ENCODE measurements around the gene MMD.
"Not testable (repeated sequence)": the region's sequence is repeated elsewhere in the genome, so short reads cannot be mapped to it uniquely, and the experiment has no call there.

The MMD gene

DNA sequence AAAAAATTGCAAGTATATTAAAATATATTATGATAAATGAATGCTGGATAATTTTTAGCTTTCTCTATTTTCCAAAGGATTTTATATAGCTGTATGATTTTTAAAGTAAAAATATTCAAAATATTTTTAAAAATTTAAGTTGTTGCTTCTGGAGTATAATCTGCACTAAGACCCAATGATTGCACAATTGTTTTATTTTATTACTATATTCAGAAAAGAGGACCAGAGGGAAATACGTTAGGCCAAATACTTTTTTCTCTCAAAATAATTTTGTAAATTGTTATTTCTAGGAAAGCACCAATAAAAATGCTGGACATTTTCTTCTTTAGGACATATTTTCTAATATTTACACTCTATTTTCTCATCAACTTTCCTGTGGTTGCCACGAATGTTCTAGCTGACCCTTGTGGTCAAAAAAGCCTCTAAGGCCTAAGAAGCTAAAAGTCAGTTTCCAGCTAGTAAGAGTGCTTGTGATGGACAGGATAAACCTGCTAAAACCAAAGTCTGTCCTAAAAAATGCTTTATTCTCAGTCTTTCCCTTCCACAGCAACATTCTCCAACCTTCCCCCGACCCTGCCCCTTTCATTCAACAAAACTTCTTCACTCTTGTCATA, 31.2 kb downstream of the MMD start:
- DNase-seq: no peak

DNA sequence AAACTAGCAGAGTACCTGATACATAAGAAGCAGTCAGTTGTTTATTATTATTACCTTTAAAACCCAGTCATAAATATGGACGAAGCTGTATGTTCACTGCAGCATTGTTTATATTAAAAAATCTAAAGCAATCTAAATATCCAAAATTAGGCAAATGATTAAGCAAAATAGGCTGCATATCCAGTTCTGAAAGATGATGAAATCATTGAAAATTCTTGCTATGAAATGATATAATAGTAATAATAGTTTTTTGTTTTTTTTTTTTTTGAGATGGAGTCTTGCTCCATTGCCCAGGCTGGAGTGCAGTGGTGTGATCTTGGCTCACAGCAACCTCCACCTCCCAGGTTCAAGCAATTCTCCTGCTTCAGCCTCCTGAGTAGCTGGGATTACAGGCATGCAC, 31.9 kb downstream of the MMD start:
- DNase-seq: not testable (repeated sequence)

DNA sequence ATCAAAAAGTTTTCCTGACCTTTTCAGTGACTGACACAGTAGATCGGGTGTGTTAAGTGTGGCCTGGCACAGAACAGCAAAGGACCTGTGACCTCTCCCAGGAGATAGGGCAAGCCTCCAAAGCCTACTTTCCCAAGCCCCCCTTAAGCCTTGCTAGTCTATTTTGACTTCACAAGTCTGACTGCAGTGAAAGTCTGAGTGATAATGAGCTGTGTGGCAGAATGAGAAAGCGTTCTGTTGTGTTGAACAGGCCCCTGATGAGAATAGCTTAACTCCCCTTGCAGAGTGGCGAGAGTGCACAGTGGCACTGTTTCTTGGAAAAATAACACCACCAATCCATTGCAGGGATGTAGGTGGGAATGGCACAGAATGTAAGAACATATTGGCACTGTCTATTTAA, 32.8 kb downstream of the MMD start:
- no peak for DNase-seq

DNA sequence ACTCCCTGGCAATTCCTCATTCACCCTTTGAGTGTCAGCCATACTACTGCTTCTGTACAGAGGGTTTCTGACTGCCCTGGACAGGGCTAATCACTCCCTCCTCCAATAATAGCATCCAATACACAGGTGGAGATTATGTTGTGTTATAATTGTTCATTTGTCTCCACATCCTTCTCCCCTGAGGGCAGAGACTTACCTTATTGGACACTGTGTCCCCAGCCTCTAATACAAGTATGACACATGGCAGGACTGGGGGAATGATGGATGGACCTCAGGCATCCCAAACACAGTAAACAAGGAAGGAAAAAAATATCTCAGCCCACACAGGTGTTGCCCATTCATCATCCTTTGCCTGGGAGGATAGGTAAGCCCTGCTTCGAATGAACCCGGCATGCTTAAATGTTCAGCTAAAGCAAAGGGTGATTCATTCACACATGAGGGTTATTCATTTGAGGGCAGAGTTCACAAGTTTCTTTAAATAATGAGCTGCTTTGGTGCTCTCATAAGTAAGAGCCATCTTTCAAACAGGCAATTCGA, 34.8 kb downstream of the MMD start:
- no peak for DNase-seq

GRCh38 chr17:55384643-55385232, 36.9 kb downstream of the MMD start:
- no peak for DNase-seq

- DNase-seq: no peak
These were observed 37.6 kb downstream of the MMD start for GRCh38 chr17:55383771-55384642.

DNA sequence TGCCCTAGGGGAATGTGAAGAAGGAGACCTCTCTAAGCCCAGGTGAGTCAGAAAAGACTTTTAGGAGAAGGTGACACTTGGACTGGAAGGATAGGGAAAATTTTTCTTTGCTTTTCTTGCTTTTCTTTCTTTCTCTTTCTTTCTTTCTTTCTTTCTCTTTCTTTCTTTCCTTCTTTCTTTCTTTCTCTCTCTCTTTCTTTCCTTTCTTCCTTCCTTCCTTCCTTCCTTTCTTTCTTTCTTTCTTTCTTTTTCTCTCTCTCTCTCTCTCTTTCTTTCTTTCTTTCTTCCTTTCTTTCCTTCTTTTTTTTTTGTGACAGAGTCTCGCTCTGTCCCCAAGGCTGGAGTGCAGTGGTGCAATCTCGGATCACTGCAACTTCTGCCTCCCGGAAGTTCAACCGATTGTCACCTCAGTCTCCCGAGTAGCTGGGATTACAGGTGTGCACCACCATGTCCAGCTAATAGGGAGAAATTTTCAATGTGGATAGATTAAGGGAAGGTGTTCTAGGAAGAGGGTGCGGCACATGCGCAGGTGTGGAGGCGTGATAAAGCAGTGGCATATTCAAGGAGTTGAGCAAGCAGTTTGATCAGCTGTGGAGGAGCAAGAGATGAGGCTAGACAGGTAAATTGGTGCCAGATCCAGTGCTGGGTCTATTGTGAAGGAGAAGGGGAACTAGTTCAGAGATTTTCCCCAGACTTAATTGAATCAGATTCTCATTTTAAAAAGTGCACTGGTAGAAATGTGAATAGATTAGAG, 40.4 kb downstream of the MMD start:
- DNase-seq: no peak

- DNase-seq: no peak
These were observed 43.9 kb downstream of the MMD start for GRCh38 chr17:55377671-55378275.

- DNase-seq: no peak
These were observed 52.9 kb downstream of the MMD start for GRCh38 chr17:55368706-55369105.

- no peak for DNase-seq
These were observed 55.6 kb downstream of the MMD start for GRCh38 chr17:55366020-55366481.

- no peak for DNase-seq
These were observed 58.6 kb downstream of the MMD start for GRCh38 chr17:55363033-55363432.

DNA sequence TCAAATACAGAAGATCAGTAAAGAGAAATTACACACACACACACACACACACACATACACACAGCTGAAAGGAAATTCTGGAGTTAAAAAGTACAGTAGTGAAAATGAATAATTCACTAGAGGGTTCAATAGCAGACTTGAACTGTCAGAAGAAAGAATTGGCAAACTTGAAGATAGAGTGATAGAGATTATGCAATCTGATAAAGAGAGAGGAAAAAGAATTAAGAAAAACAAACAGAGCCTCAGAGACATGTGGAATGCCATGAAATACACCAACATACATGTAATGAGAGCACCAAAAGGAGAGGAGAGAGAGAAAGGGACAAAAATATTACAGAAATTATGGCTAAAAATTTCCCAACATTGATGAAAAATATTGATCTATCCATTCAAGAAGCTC, 60.7 kb downstream of the MMD start:
- DNase-seq: no peak

DNA sequence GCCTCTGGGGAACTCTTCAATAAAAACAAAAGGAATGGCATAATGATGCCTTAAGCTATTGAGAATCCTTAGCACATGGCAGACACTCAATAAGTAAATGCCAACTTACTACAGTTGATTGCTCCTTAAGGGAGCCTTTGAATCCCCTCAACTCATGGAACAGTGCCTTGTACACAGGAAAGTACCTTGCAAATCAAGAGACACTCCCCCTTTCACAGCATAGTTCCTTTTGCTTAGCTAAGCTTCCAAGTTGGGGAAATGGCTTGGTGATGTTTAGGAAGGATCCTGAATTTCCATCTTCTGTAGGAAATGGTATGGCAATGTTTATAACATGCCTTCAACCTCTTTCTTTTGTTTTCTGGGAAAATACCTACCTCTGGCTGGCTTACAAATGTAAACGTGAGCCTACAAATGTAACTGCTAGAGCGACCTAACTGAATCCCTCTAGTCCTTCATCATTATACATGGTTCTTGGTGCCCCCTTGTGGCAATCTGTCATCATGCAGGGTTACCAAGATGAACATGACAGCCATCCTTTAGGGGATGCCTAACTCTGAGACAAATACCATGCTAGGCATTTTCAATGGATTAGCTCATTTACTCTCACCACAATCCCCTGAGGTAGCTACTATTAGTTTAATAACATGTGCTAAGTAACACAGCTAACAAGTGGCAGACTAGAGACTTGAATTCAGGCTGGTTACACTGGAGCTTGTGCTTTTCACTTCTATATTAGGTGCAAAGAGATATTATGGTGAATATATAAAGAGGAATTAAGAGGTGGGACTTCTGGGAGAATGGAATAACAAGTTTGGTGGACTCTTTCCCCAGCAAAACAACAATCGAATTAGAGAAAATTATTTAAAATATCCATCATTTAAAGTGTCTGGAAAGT, 65.0 kb downstream of the MMD start:
- peak; percentile 76 for DNase-seq

GRCh38 chr17:55354941-55355340, 66.7 kb downstream of the MMD start:
- DNase-seq: no peak

GRCh38 chr17:55354010-55354409, 67.6 kb downstream of the MMD start:
- no peak for DNase-seq

DNA sequence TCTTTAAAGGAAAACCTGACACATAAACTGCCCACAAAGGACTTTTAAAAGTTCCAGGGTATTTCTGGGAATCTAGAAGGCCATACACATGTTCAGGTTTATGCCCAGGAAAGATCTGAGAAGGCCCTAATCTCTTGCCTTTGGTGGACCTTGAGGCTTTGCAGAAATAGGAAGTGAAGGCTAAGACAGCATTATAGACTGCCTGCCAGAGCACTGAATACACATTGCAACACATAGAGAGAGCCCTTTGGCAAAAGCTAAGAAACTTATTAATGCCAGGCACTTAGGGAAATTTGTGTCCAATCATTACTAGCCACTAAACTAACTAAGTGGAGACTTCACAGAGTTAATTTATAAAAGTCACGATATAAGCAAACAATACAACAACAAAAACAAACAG, 70.4 kb downstream of the MMD start:
- DNase-seq: no peak

DNA sequence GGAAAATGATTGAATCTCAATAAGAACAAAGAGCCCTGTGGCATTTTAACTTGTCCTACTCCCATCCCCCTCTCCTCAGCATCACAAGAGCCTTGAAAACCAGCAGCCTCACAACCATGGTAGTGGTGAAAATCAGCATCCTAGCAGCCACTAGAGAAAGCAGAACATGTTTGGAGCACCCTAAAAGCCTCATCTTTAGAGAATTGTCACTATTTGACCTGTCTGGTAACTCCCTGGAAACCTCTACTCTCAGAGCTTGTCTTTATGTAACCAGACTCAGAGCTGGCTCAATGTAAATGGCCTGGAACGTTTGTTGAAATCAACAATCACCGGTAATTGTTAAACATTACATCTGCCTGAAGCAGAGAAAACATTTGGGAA, 70.8 kb downstream of the MMD start:
- no peak for DNase-seq

GRCh38 chr17:55348749-55349354, 72.8 kb downstream of the MMD start:
- DNase-seq: peak; percentile 47

DNA sequence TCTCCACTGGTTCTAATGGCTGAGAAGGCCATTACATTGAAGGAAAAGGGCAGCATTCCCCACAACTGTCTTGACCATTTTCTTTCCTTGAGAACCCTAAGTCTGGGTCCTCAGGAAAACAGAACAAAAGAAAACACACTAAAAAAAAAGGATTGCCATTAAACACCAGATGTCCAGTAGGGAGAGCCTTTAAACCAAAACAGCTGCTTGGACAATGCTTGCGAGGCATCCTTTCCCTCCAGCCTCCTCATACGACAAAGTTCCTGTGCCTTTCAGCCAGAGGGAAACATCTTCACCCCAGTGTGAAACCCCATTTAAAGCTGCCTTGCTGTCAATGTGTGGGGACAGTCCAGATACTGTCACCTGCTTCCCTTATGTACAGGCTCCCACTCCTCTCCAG, 74.3 kb downstream of the MMD start:
- DNase-seq: no peak

DNA sequence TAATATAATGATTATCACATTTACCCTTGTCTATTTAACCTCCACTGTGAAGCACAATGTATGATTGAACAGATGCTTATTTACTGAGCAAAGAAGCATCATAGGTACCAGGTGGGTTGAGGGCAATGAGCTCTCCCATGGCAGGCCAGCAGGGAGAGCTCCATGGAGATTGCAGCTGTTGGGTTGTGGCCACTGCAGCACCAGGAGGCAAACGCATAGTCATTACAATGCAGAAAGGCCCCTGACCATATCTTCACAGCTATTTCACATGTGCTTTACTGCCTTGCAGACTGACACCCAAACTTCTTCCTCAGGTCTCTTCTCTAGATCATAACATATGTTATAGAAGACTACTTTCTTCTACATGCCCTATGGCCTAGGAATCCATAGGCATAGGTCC, 75.0 kb downstream of the MMD start:
- DNase-seq: no peak

- no peak for DNase-seq
These were observed 76.5 kb downstream of the MMD start for GRCh38 chr17:55345132-55345531.
